DND-41 (cell line): Measurements from ENCODE around the gene CFAP43.

Source experiments
- ATAC-seq: fragments of 200-7000 bp; cut with Tn5 transposase; 3 replicates; pipeline ENCODE4 v1.9.1; 2021; ENCODE audit warnings: low read depth; ENCODE audit not compliant: insufficient read depth
- DNase-seq: peaks from one replicate; pipeline ENCODE4 v3.0.0-alpha.2; 2020
- H2AFZ ChIP-seq: 2 replicates; pipeline ENCODE4 v1.6.0; 2012; ENCODE audit warnings: low read depth, low read length
- H3K27ac ChIP-seq: 2 replicates; pipeline ENCODE4 v1.5.1; 2012; ENCODE audit warnings: low read length, inconsistent platforms
- H3K27me3 ChIP-seq: fragments of 200-600 bp; sonication (generic); 2 replicates; pipeline ENCODE4 v1.6.0; 2012; ENCODE audit warnings: low read length, mild to moderate bottlenecking, inconsistent platforms; ENCODE audit not compliant: insufficient read depth, poor library complexity
- H3K36me3 ChIP-seq: 2 replicates; pipeline ENCODE4 v1.5.1; 2012; ENCODE audit warnings: low read length, inconsistent platforms; ENCODE audit not compliant: insufficient read depth
- H3K4me1 ChIP-seq: 2 replicates; pipeline ENCODE4 v1.5.1; 2012; ENCODE audit warnings: mild to moderate bottlenecking, low read length; ENCODE audit not compliant: insufficient read depth
- H3K4me2 ChIP-seq: 2 replicates; pipeline ENCODE4 v1.6.0; 2012; ENCODE audit warnings: mild to moderate bottlenecking, moderate library complexity, low read length, inconsistent platforms; ENCODE audit not compliant: insufficient read depth
- H3K4me3 ChIP-seq, 2 experiments: fragments of 200-600 bp in 1 of 2; shearing (Covaris generic) in 1 of 2; 2 replicates each; pipeline ENCODE4 v1.5.1; 2012 to 2016; ENCODE audit warnings: inconsistent platforms in 2 of 2, low read length in 2 of 2, mild to moderate bottlenecking in 2 of 2, low read depth in 1 of 2, moderate library complexity in 1 of 2
- H3K79me2 ChIP-seq: 2 replicates; pipeline ENCODE4 v1.6.0; 2012; ENCODE audit warnings: low read length, inconsistent platforms; ENCODE audit not compliant: insufficient read depth
- H3K9ac ChIP-seq: 2 replicates; pipeline ENCODE4 v1.6.0; 2012; ENCODE audit warnings: low read depth, mild to moderate bottlenecking, inconsistent platforms, low read length, moderate library complexity
- H3K9me3 ChIP-seq: 2 replicates; pipeline ENCODE4 v1.5.1; 2012; ENCODE audit warnings: low read length, moderate library complexity, mild to moderate bottlenecking, inconsistent platforms; ENCODE audit not compliant: insufficient read depth, severe bottlenecking
- H4K20me1 ChIP-seq: 2 replicates; pipeline ENCODE4 v1.6.0; 2012; ENCODE audit warnings: low read length; ENCODE audit not compliant: insufficient read depth
- CTCF ChIP-seq: IDR thresholded peaks from 2 replicates; pipeline ENCODE4 v1.5.1; 2012; ENCODE audit warnings: borderline replicate concordance, low read length, moderate library complexity, mild to moderate bottlenecking; ENCODE audit not compliant: poor library complexity, severe bottlenecking; ENCODE audit errors: extremely low read depth
- EZH2 ChIP-seq: IDR thresholded peaks from 3 replicates; pipeline ENCODE4 v1.6.1; 2012; ENCODE audit warnings: borderline replicate concordance, low read depth, mild to moderate bottlenecking, moderate library complexity, low read length, inconsistent platforms; ENCODE audit not compliant: severe bottlenecking

The CFAP43 gene

GRCh38 chr10:104104418-104104817 lies 127.7 kb downstream of the CFAP43 start:
- no peak overlapping the region for H3K4me3 ChIP-seq
- no peak overlapping the region for H3K4me2 ChIP-seq
- no peak overlapping the region for H2AFZ ChIP-seq
- H3K27me3 ChIP-seq = peaks cover 16% of the 10 kb centered on the region
- no peaks in the 10 kb centered on the region for H3K79me2 ChIP-seq
- no peaks in the 10 kb centered on the region for H3K4me1 ChIP-seq
- no peaks in the 10 kb centered on the region for H4K20me1 ChIP-seq
- H3K9ac ChIP-seq = no peak overlapping the region
- no peak for DNase-seq
- no peaks in the 10 kb centered on the region for H3K36me3 ChIP-seq
- no peak for ATAC-seq
- H3K9me3 ChIP-seq = no peaks in the 10 kb centered on the region
- TF ChIP-seq EZH2 (no peak), CTCF (no peak)
- no peak overlapping the region for H3K27ac ChIP-seq

GRCh38 chr10:104103956-104104355 lies 128.2 kb downstream of the CFAP43 start:
- no peak for ATAC-seq
- Histone ChIP-seq H3K79me2 (no peaks in the 10 kb centered on the region), H3K27ac (no peak overlapping the region), H3K9ac (no peak overlapping the region), H3K36me3 (no peaks in the 10 kb centered on the region), H3K4me2 (no peak overlapping the region), H4K20me1 (no peaks in the 10 kb centered on the region), H2AFZ (no peak overlapping the region), H3K27me3 (peaks cover 17% of the 10 kb centered on the region), H3K9me3 (no peaks in the 10 kb centered on the region), H3K4me3 (no peak overlapping the region), H3K4me1 (no peaks in the 10 kb centered on the region)
- no peak for DNase-seq
- no peak for TF ChIP-seq EZH2

GRCh38 chr10:104101902-104102301 lies 130.3 kb downstream of the CFAP43 start:
- DNase-seq (no peak), ATAC-seq (no peak)
- H3K9ac ChIP-seq = no peak overlapping the region
- no peak overlapping the region for H3K4me2 ChIP-seq
- H3K27ac ChIP-seq = no peak overlapping the region
- no peaks in the 10 kb centered on the region for H4K20me1 ChIP-seq
- no peaks in the 10 kb centered on the region for H3K36me3 ChIP-seq
- no peaks in the 10 kb centered on the region for H3K79me2 ChIP-seq
- H3K4me1 ChIP-seq = no peaks in the 10 kb centered on the region
- no peaks in the 10 kb centered on the region for H3K9me3 ChIP-seq
- no peak overlapping the region for H2AFZ ChIP-seq
- H3K4me3 ChIP-seq = no peak overlapping the region
- TF ChIP-seq EZH2 = no peak
- no peak for TF ChIP-seq CTCF
- peaks cover 22% of the 10 kb centered on the region for H3K27me3 ChIP-seq

- no peaks in the 10 kb centered on the region for H3K9me3 ChIP-seq
- no peak overlapping the region for H2AFZ ChIP-seq
- H3K36me3 ChIP-seq = no peaks in the 10 kb centered on the region
- no peak for DNase-seq
- no peak overlapping the region for H3K4me3 ChIP-seq
- peaks cover 22% of the 10 kb centered on the region for H3K27me3 ChIP-seq
- H3K9ac ChIP-seq = no peak overlapping the region
- H3K79me2 ChIP-seq = no peaks in the 10 kb centered on the region
- no peak overlapping the region for H3K4me2 ChIP-seq
- no peaks in the 10 kb centered on the region for H4K20me1 ChIP-seq
- TF ChIP-seq CTCF = no peak
- TF ChIP-seq EZH2 = no peak
- no peaks in the 10 kb centered on the region for H3K4me1 ChIP-seq
- H3K27ac ChIP-seq = no peak overlapping the region
- ATAC-seq = no peak
These were observed 131.4 kb downstream of the CFAP43 start for GRCh38 chr10:104100795-104101194.
